ENCODE data around the gene HCN2. TPM values are rescaled to one million over a fixed set of nuclear protein-coding genes. Genes with fewer than 3 reads are reported as not detected.
A peak's percentile ranks its signal among the peaks of the same experiment; 100 is the strongest.

The HCN2 gene
- total and polyA plus RNA-seq, 2 of the 13 experiments (the other 11 are each of a cell fraction or from before 2014, with no cell fraction given): 0.01 TPM; not detected in 1

- peaks cover 6% of the 10 kb centered on the region; the same call in 1 of the 2 replicates for H3K4me1 ChIP-seq (ENCODE audit: insufficient read depth, low read length)
- in situ Hi-C loops (cut with HindIII; ENCODE audit: extremely low pct_ligation_motif_present, low pct_unique_long_range_greater_than_20kb) (no loop called here), intact Hi-C loops (cut with micrococcal nuclease; ENCODE audit: unreplicated experiment) (no loop called here)
- WGBS (ENCODE audit: low lambda C conversion rate): 99% methylated on average over 36 of the region's 58 CpGs
- CTCF ChIA-PET (ENCODE audit: low intra/inter-chr PET ratio, low total read pairs): no interaction called here
- no peak overlapping the region for H2AFZ ChIP-seq (ENCODE audit: low read length)
- no peak for DNase-seq (ENCODE audit: low spot score)
- peaks cover 38% of the 10 kb centered on the region for H3K79me2 ChIP-seq (ENCODE audit: insufficient read depth, low read length)
- no TSS peak for BruUV-seq (replicated peaks)
- POLR2A ChIA-PET: no interaction called here
- FAIRE-seq: no peak
- H3K4me2 ChIP-seq (ENCODE audit: low read depth, low read length): no peak overlapping the region
- H3K27me3 ChIP-seq (ENCODE audit: control insufficient read depth in 1 of 2, insufficient read depth in 2 of 2, low read length in 2 of 2): no peaks in the 10 kb centered on the region
- no peak overlapping the region for H3K9ac ChIP-seq (ENCODE audit: insufficient read depth, low read depth, low read length)
- ATAC-seq: no peak
- peaks cover 34 to 69% of the 10 kb centered on the region in 2 experiments; a peak in 4 of 5 replicates for H3K36me3 ChIP-seq (replicated peaks in 1 of 2; ENCODE audit: control insufficient read depth in 1 of 2, insufficient read depth in 2 of 2, low read length in 2 of 2)
- TF ChIP-seq ARNT (IDR thresholded peaks at IDR 0.05) (no peak), AGO2 (optimal IDR thresholded peaks at IDR 0.05; ENCODE audit: low read depth, low read length) (peak; percentile 72)
- H3K27ac ChIP-seq (ENCODE audit: extremely low read length, insufficient read depth, low read length): no peak overlapping the region
- no peaks in the 10 kb centered on the region for H3K9me3 ChIP-seq (ENCODE audit: low read length)
- no peak overlapping the region for H3K4me3 ChIP-seq (replicated peaks in 1 of 3; ENCODE audit: insufficient read depth in 1 of 3, low read depth in 2 of 3, low read length in 3 of 3)
- peaks cover 49% of the 10 kb centered on the region for H4K20me1 ChIP-seq (ENCODE audit: insufficient read depth, low read length)
These were observed 61.6 kb downstream of the HCN2 start for GRCh38 chr19:651114-651818.

GRCh38 chr19:651991-652390, 62.3 kb downstream of the HCN2 start:
- intact Hi-C loops (cut with micrococcal nuclease; ENCODE audit: unreplicated experiment) (no loop called here), in situ Hi-C loops (cut with HindIII; ENCODE audit: extremely low pct_ligation_motif_present, low pct_unique_long_range_greater_than_20kb) (no loop called here)
- 96% methylated on average over 17 of the region's 24 CpGs for WGBS (ENCODE audit: low lambda C conversion rate)
- Histone ChIP-seq H3K27ac (ENCODE audit: extremely low read length, insufficient read depth, low read length) (no peak overlapping the region), H3K4me1 (ENCODE audit: insufficient read depth, low read length) (peaks cover 6% of the 10 kb centered on the region; the same call in 1 of the 2 replicates), H3K9ac (ENCODE audit: insufficient read depth, low read depth, low read length) (no peak overlapping the region), H4K20me1 (ENCODE audit: insufficient read depth, low read length) (peaks cover 57% of the 10 kb centered on the region), H3K4me2 (ENCODE audit: low read depth, low read length) (no peak overlapping the region), H3K79me2 (ENCODE audit: insufficient read depth, low read length) (peaks cover 45% of the 10 kb centered on the region), H3K36me3 (replicated peaks in 1 of 2; ENCODE audit: control insufficient read depth in 1 of 2, insufficient read depth in 2 of 2, low read length in 2 of 2) (peaks cover 34 to 64% of the 10 kb centered on the region in 2 experiments; a peak in 4 of 5 replicates), H3K27me3 (ENCODE audit: control insufficient read depth in 1 of 2, insufficient read depth in 2 of 2, low read length in 2 of 2) (no peaks in the 10 kb centered on the region), H2AFZ (ENCODE audit: low read length) (no peak overlapping the region), H3K9me3 (ENCODE audit: low read length) (no peaks in the 10 kb centered on the region), H3K4me3 (replicated peaks in 1 of 3; ENCODE audit: insufficient read depth in 1 of 3, low read depth in 2 of 3, low read length in 3 of 3) (no peak overlapping the region)
- FAIRE-seq (no peak), ATAC-seq (no peak), DNase-seq (ENCODE audit: low spot score) (no peak)
- CTCF ChIA-PET (ENCODE audit: low intra/inter-chr PET ratio, low total read pairs): no interaction called here
- BruUV-seq (replicated peaks): no TSS peak
- POLR2A ChIA-PET: no interaction called here
- TF ChIP-seq RBFOX2 (IDR thresholded peaks at IDR 0.05; ENCODE audit: low read depth, low read length) (0 out of 2 replicates have a peak, but pooled peaks have one; percentile 32), AGO2 (optimal IDR thresholded peaks at IDR 0.05; ENCODE audit: low read depth, low read length) (peak; percentile 9), KDM6A (CRISPR knock-in tag; IDR thresholded peaks at IDR 0.05; ENCODE audit: low read depth) (no peak), TRAFD1 (CRISPR knock-in tag; IDR thresholded peaks at IDR 0.05; ENCODE audit: borderline replicate concordance) (no peak), ZNF318 (CRISPR knock-in tag; IDR thresholded peaks at IDR 0.05) (no peak), TCF12 (IDR thresholded peaks at IDR 0.05) (no peak), TCF12 (CRISPR knock-in tag; IDR thresholded peaks at IDR 0.05) (no peak)

Data from HepG2 (cell line).